ENCODE results near the gene PTPRD. TPM values are rescaled to one million over a fixed set of nuclear protein-coding genes. Genes with fewer than 3 reads are reported as not detected.

Gene PTPRD
- total and polyA plus RNA-seq, 2 donors: 2.2 to 13.5 TPM

DNA sequence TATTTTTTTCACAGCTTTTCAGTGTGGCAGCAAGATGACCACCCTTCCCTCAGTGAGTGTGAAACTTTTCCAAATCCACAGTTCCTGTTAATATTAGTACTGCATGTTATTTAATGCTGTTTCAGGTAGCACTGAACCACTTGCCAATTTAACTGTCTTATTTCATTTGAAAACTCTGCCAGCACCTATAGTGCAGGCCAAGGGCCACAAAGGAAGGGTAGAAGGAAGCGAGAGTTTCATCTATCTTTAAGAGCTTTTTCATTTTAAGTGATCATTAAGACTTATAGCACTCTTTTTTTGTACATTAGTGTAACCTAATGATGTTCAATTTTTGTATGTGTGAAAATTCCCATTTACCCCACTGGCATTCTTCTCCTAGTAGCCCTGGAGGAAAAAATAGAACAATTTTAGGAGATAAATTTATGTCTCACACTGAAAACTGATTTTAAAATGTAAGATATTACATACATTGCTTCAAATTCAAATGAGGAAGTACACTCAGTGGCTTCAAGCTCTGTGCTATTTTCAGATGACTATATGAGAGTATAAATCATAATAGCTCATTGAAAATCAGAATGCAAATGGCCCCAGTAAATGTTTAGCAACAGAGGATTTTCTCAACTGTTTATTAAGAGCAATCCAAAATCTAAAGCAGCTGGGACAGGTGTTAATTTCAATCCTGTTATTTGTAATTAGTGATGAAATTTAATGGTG is 820.5 kb downstream of the PTPRD start:
- no peaks in the 10 kb centered on the region for H3K36me3 ChIP-seq (ENCODE audit: control insufficient read depth in 2 of 2, insufficient read depth in 2 of 2, low read length in 1 of 2)
- DNase-seq (ENCODE audit: low read depth in 6 of 9, low spot score in 9 of 9): no peak
- no peaks in the 10 kb centered on the region for H3K9me3 ChIP-seq (ENCODE audit: control insufficient read depth in 2 of 2, insufficient read depth in 1 of 2, low read length in 1 of 2)
- no peaks in the 10 kb centered on the region for H3K27me3 ChIP-seq (ENCODE audit: control insufficient read depth in 2 of 2, insufficient read depth in 1 of 2, low read length in 1 of 2)
- H3K4me3 ChIP-seq (ENCODE audit: low read length in 2 of 2): no peak overlapping the region
- WGBS: 95% methylated on average over 1 of the region's 1 CpG
- no peaks in the 10 kb centered on the region for H3K4me1 ChIP-seq (ENCODE audit: control insufficient read depth in 2 of 2, insufficient read depth in 2 of 2, low read length in 2 of 2)
- no peak overlapping the region for H3K27ac ChIP-seq (ENCODE audit: low read depth in 1 of 2, low read length in 1 of 2)

DNA sequence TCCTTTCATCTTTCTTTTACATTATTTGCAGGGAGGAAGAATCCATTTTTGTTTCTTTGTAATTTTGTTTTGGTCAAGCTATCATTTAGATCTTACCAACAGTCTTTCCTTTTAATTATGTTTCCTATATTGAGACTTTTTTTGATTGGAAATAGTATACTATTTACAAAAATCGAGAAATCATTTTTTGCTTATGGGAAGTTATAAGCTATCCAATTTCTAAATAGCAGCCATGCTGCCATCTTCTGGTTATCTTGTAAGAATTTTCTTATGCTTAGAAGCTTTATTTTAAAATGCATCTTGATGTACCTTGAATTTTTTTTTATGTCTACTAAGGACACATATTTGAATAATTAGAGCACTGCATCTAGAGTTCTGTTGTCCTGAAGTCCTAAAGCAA is 821.2 kb downstream of the PTPRD start:
- Histone ChIP-seq H3K36me3 (ENCODE audit: control insufficient read depth in 2 of 2, insufficient read depth in 2 of 2, low read length in 1 of 2) (no peaks in the 10 kb centered on the region), H3K27me3 (ENCODE audit: control insufficient read depth in 2 of 2, insufficient read depth in 1 of 2, low read length in 1 of 2) (no peaks in the 10 kb centered on the region), H3K9me3 (ENCODE audit: control insufficient read depth in 2 of 2, insufficient read depth in 1 of 2, low read length in 1 of 2) (no peaks in the 10 kb centered on the region), H3K4me1 (ENCODE audit: control insufficient read depth in 2 of 2, insufficient read depth in 2 of 2, low read length in 2 of 2) (no peaks in the 10 kb centered on the region), H3K4me3 (ENCODE audit: low read length in 2 of 2) (no peak overlapping the region), H3K27ac (ENCODE audit: low read depth in 1 of 2, low read length in 1 of 2) (no peak overlapping the region)
- WGBS: 45% methylated on average over 1 of the region's 1 CpG
- DNase-seq (ENCODE audit: low read depth in 6 of 9, low spot score in 9 of 9): peak in 3 of 9 donors; percentile 6 to 47 (median 7)

- Histone ChIP-seq H3K27me3 (ENCODE audit: control insufficient read depth in 2 of 2, insufficient read depth in 1 of 2, low read length in 1 of 2) (no peaks in the 10 kb centered on the region), H3K36me3 (ENCODE audit: control insufficient read depth in 2 of 2, insufficient read depth in 2 of 2, low read length in 1 of 2) (no peaks in the 10 kb centered on the region), H3K4me1 (ENCODE audit: control insufficient read depth in 2 of 2, insufficient read depth in 2 of 2, low read length in 2 of 2) (no peaks in the 10 kb centered on the region), H3K4me3 (ENCODE audit: low read length in 2 of 2) (no peak overlapping the region), H3K27ac (ENCODE audit: low read depth in 1 of 2, low read length in 1 of 2) (no peak overlapping the region), H3K9me3 (ENCODE audit: control insufficient read depth in 2 of 2, insufficient read depth in 1 of 2, low read length in 1 of 2) (no peaks in the 10 kb centered on the region)
- 23% methylated on average over 1 of the region's 1 CpG for WGBS
- DNase-seq (ENCODE audit: low read depth in 6 of 9, low spot score in 9 of 9): peak in 8 of 9 donors; percentile 16 to 65 (median 36)
Measured at GRCh38 chr9:9790216-9790872, 822.5 kb downstream of the PTPRD start.

- DNase-seq (ENCODE audit: low read depth in 6 of 9, low spot score in 9 of 9): no peak
- 82% methylated on average over 4 of the region's 4 CpGs for WGBS
- no peak overlapping the region for H3K27ac ChIP-seq (ENCODE audit: low read depth in 1 of 2, low read length in 1 of 2)
- no peaks in the 10 kb centered on the region for H3K4me1 ChIP-seq (ENCODE audit: control insufficient read depth in 2 of 2, insufficient read depth in 2 of 2, low read length in 2 of 2)
- H3K9me3 ChIP-seq (ENCODE audit: control insufficient read depth in 2 of 2, insufficient read depth in 1 of 2, low read length in 1 of 2): no peaks in the 10 kb centered on the region
- no peak overlapping the region for H3K4me3 ChIP-seq (ENCODE audit: low read length in 2 of 2)
- H3K27me3 ChIP-seq (ENCODE audit: control insufficient read depth in 2 of 2, insufficient read depth in 1 of 2, low read length in 1 of 2): no peaks in the 10 kb centered on the region
- H3K36me3 ChIP-seq (ENCODE audit: control insufficient read depth in 2 of 2, insufficient read depth in 2 of 2, low read length in 1 of 2): no peaks in the 10 kb centered on the region
Measured at GRCh38 chr9:9783711-9784110, 829.1 kb downstream of the PTPRD start.

- Histone ChIP-seq H3K36me3 (ENCODE audit: control insufficient read depth in 2 of 2, insufficient read depth in 2 of 2, low read length in 1 of 2) (no peaks in the 10 kb centered on the region), H3K27ac (ENCODE audit: low read depth in 1 of 2, low read length in 1 of 2) (no peak overlapping the region), H3K27me3 (ENCODE audit: control insufficient read depth in 2 of 2, insufficient read depth in 1 of 2, low read length in 1 of 2) (no peaks in the 10 kb centered on the region), H3K9me3 (ENCODE audit: control insufficient read depth in 2 of 2, insufficient read depth in 1 of 2, low read length in 1 of 2) (no peaks in the 10 kb centered on the region), H3K4me3 (ENCODE audit: low read length in 2 of 2) (no peak overlapping the region), H3K4me1 (ENCODE audit: control insufficient read depth in 2 of 2, insufficient read depth in 2 of 2, low read length in 2 of 2) (no peaks in the 10 kb centered on the region)
- no peak for DNase-seq (ENCODE audit: low read depth in 6 of 9, low spot score in 9 of 9)
- 95% methylated on average over 2 of the region's 2 CpGs for WGBS
Measured at GRCh38 chr9:9783211-9783610, 829.6 kb downstream of the PTPRD start.

- WGBS: 95% methylated on average over 6 of the region's 6 CpGs
- no peaks in the 10 kb centered on the region for H3K4me1 ChIP-seq (ENCODE audit: control insufficient read depth in 2 of 2, insufficient read depth in 2 of 2, low read length in 2 of 2)
- H3K27me3 ChIP-seq (ENCODE audit: control insufficient read depth in 2 of 2, insufficient read depth in 1 of 2, low read length in 1 of 2): no peaks in the 10 kb centered on the region
- H3K27ac ChIP-seq (ENCODE audit: low read depth in 1 of 2, low read length in 1 of 2): no peak overlapping the region
- no peaks in the 10 kb centered on the region for H3K36me3 ChIP-seq (ENCODE audit: control insufficient read depth in 2 of 2, insufficient read depth in 2 of 2, low read length in 1 of 2)
- DNase-seq (ENCODE audit: low read depth in 6 of 9, low spot score in 9 of 9): no peak
- H3K9me3 ChIP-seq (ENCODE audit: control insufficient read depth in 2 of 2, insufficient read depth in 1 of 2, low read length in 1 of 2): no peaks in the 10 kb centered on the region
- H3K4me3 ChIP-seq (ENCODE audit: low read length in 2 of 2): no peak overlapping the region
Measured at GRCh38 chr9:9778293-9778692, 834.5 kb downstream of the PTPRD start.

DNA sequence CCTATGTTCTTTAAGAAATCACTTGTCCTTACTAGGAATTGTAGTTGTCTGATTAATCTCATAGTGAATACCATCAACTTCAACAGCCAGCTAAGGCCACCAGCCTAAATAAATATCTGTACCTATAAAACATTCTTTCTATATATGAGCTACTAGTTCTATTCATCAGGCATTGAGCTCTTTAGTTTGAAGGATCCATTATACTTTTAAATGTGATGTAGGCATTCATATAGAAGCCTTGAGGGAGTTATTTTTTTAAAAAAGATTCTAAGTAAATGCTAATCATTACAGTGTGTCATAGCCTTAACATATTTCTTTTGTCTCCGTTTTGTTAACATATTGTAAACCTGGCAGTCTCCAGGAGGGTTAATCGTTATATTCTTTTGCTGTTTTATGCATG is 838.3 kb downstream of the PTPRD start:
- DNase-seq (ENCODE audit: low read depth in 6 of 9, low spot score in 9 of 9): no peak
- 96% methylated on average over 2 of the region's 2 CpGs for WGBS
- no peaks in the 10 kb centered on the region for H3K27me3 ChIP-seq (ENCODE audit: control insufficient read depth in 2 of 2, insufficient read depth in 1 of 2, low read length in 1 of 2)
- no peaks in the 10 kb centered on the region for H3K4me1 ChIP-seq (ENCODE audit: control insufficient read depth in 2 of 2, insufficient read depth in 2 of 2, low read length in 2 of 2)
- no peak overlapping the region for H3K4me3 ChIP-seq (ENCODE audit: low read length in 2 of 2)
- H3K36me3 ChIP-seq (ENCODE audit: control insufficient read depth in 2 of 2, insufficient read depth in 2 of 2, low read length in 1 of 2): no peaks in the 10 kb centered on the region
- no peak overlapping the region for H3K27ac ChIP-seq (ENCODE audit: low read depth in 1 of 2, low read length in 1 of 2)
- no peaks in the 10 kb centered on the region for H3K9me3 ChIP-seq (ENCODE audit: control insufficient read depth in 2 of 2, insufficient read depth in 1 of 2, low read length in 1 of 2)

GRCh38 chr9:9771314-9771713 is 841.5 kb downstream of the PTPRD start:
- no peak for DNase-seq (ENCODE audit: low read depth in 6 of 9, low spot score in 9 of 9)
- Histone ChIP-seq H3K27ac (ENCODE audit: low read depth in 1 of 2, low read length in 1 of 2) (no peak overlapping the region), H3K9me3 (ENCODE audit: control insufficient read depth in 2 of 2, insufficient read depth in 1 of 2, low read length in 1 of 2) (no peaks in the 10 kb centered on the region), H3K36me3 (ENCODE audit: control insufficient read depth in 2 of 2, insufficient read depth in 2 of 2, low read length in 1 of 2) (no peaks in the 10 kb centered on the region), H3K4me3 (ENCODE audit: low read length in 2 of 2) (no peak overlapping the region), H3K27me3 (ENCODE audit: control insufficient read depth in 2 of 2, insufficient read depth in 1 of 2, low read length in 1 of 2) (no peaks in the 10 kb centered on the region), H3K4me1 (ENCODE audit: control insufficient read depth in 2 of 2, insufficient read depth in 2 of 2, low read length in 2 of 2) (no peaks in the 10 kb centered on the region)
- 94% methylated on average over 3 of the region's 3 CpGs for WGBS

- no peaks in the 10 kb centered on the region for H3K27me3 ChIP-seq (ENCODE audit: control insufficient read depth in 2 of 2, insufficient read depth in 1 of 2, low read length in 1 of 2)
- H3K4me3 ChIP-seq (ENCODE audit: low read length in 2 of 2): no peak overlapping the region
- WGBS: 90% methylated on average over 2 of the region's 2 CpGs
- H3K4me1 ChIP-seq (ENCODE audit: control insufficient read depth in 2 of 2, insufficient read depth in 2 of 2, low read length in 2 of 2): no peaks in the 10 kb centered on the region
- no peak overlapping the region for H3K27ac ChIP-seq (ENCODE audit: low read depth in 1 of 2, low read length in 1 of 2)
- no peaks in the 10 kb centered on the region for H3K36me3 ChIP-seq (ENCODE audit: control insufficient read depth in 2 of 2, insufficient read depth in 2 of 2, low read length in 1 of 2)
- DNase-seq (ENCODE audit: low read depth in 6 of 9, low spot score in 9 of 9): no peak
- H3K9me3 ChIP-seq (ENCODE audit: control insufficient read depth in 2 of 2, insufficient read depth in 1 of 2, low read length in 1 of 2): no peaks in the 10 kb centered on the region
Measured at GRCh38 chr9:9764821-9765220, 848.0 kb downstream of the PTPRD start.

All from thymus (tissue), 11 donors.